ENCODE data around the gene CEBPB.
"Not testable (repeated sequence)": the region's sequence is repeated elsewhere in the genome, so short reads cannot be mapped to it uniquely, and the experiment has no call there.

The CEBPB gene

GRCh38 chr20:50170549-50171220, 19.9 kb upstream of the CEBPB start:
- no peak overlapping the region for H3K27ac ChIP-seq (ENCODE audit: low read depth, low read length)
- no peaks in the 10 kb centered on the region for H3K36me3 ChIP-seq (ENCODE audit: control insufficient read depth in 1 of 2, insufficient read depth in 2 of 2, low read length in 2 of 2)
- H3K9me3 ChIP-seq (ENCODE audit: control insufficient read depth in 1 of 2, low read length in 2 of 2), result no peaks in the 10 kb centered on the region
- peaks cover 10 to 23% of the 10 kb centered on the region in 2 donors for H3K4me1 ChIP-seq (ENCODE audit: control insufficient read depth in 1 of 2, insufficient read depth in 2 of 2, low read length in 2 of 2)
- no peaks in the 10 kb centered on the region for H3K27me3 ChIP-seq (ENCODE audit: control insufficient read depth in 1 of 2, insufficient read depth in 2 of 2, low read length in 2 of 2)
- no peak overlapping the region for H3K4me3 ChIP-seq (ENCODE audit: low read depth in 1 of 2, low read length in 2 of 2)
- no peak overlapping the region for H3K9ac ChIP-seq (ENCODE audit: low read depth in 1 of 2, low read length in 2 of 2)

- H3K4me1 ChIP-seq (ENCODE audit: control insufficient read depth in 1 of 2, insufficient read depth in 2 of 2, low read length in 2 of 2), result peaks cover 4 to 13% of the 10 kb centered on the region in 2 donors
- peak overlapping the region; percentile 54 to 65 for H3K9ac ChIP-seq (ENCODE audit: low read depth in 1 of 2, low read length in 2 of 2)
- H3K27me3 ChIP-seq (ENCODE audit: control insufficient read depth in 1 of 2, insufficient read depth in 2 of 2, low read length in 2 of 2), result no peaks in the 10 kb centered on the region
- H3K4me3 ChIP-seq (ENCODE audit: low read depth in 1 of 2, low read length in 2 of 2), result peak overlapping the region; percentile 76
- H3K9me3 ChIP-seq (ENCODE audit: control insufficient read depth in 1 of 2, low read length in 2 of 2), result no peaks in the 10 kb centered on the region
- H3K36me3 ChIP-seq (ENCODE audit: control insufficient read depth in 1 of 2, insufficient read depth in 2 of 2, low read length in 2 of 2), result no peaks in the 10 kb centered on the region
- peak overlapping the region; percentile 53 for H3K27ac ChIP-seq (ENCODE audit: low read depth, low read length)
Measured at GRCh38 chr20:50172347-50173013, 18.1 kb upstream of the CEBPB start.

- H3K27me3 ChIP-seq (ENCODE audit: control insufficient read depth in 1 of 2, insufficient read depth in 2 of 2, low read length in 2 of 2), result no peaks in the 10 kb centered on the region
- no peak overlapping the region for H3K4me3 ChIP-seq (ENCODE audit: low read depth in 1 of 2, low read length in 2 of 2)
- H3K9ac ChIP-seq (ENCODE audit: low read depth in 1 of 2, low read length in 2 of 2), result no peak overlapping the region
- H3K27ac ChIP-seq (ENCODE audit: low read depth, low read length), result no peak overlapping the region
- H3K4me1 ChIP-seq (ENCODE audit: control insufficient read depth in 1 of 2, insufficient read depth in 2 of 2, low read length in 2 of 2), result peaks cover 7 to 16% of the 10 kb centered on the region in 2 donors
- no peaks in the 10 kb centered on the region for H3K9me3 ChIP-seq (ENCODE audit: control insufficient read depth in 1 of 2, low read length in 2 of 2)
- no peaks in the 10 kb centered on the region for H3K36me3 ChIP-seq (ENCODE audit: control insufficient read depth in 1 of 2, insufficient read depth in 2 of 2, low read length in 2 of 2)
Measured at GRCh38 chr20:50174456-50174855, 16.2 kb upstream of the CEBPB start.

- H3K9me3 ChIP-seq (ENCODE audit: control insufficient read depth in 1 of 2, low read length in 2 of 2), result no peaks in the 10 kb centered on the region
- no peaks in the 10 kb centered on the region for H3K36me3 ChIP-seq (ENCODE audit: control insufficient read depth in 1 of 2, insufficient read depth in 2 of 2, low read length in 2 of 2)
- H3K27ac ChIP-seq (ENCODE audit: low read depth, low read length), result no peak overlapping the region
- no peak overlapping the region for H3K9ac ChIP-seq (ENCODE audit: low read depth in 1 of 2, low read length in 2 of 2)
- peaks cover 7 to 16% of the 10 kb centered on the region in 2 donors for H3K4me1 ChIP-seq (ENCODE audit: control insufficient read depth in 1 of 2, insufficient read depth in 2 of 2, low read length in 2 of 2)
- no peak overlapping the region for H3K4me3 ChIP-seq (ENCODE audit: low read depth in 1 of 2, low read length in 2 of 2)
- no peaks in the 10 kb centered on the region for H3K27me3 ChIP-seq (ENCODE audit: control insufficient read depth in 1 of 2, insufficient read depth in 2 of 2, low read length in 2 of 2)
Measured at GRCh38 chr20:50175938-50176933, 14.4 kb upstream of the CEBPB start.

GRCh38 chr20:50178672-50179071, 12.0 kb upstream of the CEBPB start:
- H3K9ac ChIP-seq (ENCODE audit: low read depth in 1 of 2, low read length in 2 of 2); H3K9me3 ChIP-seq (ENCODE audit: control insufficient read depth in 1 of 2, low read length in 2 of 2); H3K27ac ChIP-seq (ENCODE audit: low read depth, low read length); H3K27me3 ChIP-seq (ENCODE audit: control insufficient read depth in 1 of 2, insufficient read depth in 2 of 2, low read length in 2 of 2); H3K36me3 ChIP-seq (ENCODE audit: control insufficient read depth in 1 of 2, insufficient read depth in 2 of 2, low read length in 2 of 2); H3K4me1 ChIP-seq (ENCODE audit: control insufficient read depth in 1 of 2, insufficient read depth in 2 of 2, low read length in 2 of 2); H3K4me3 ChIP-seq (ENCODE audit: low read depth in 1 of 2, low read length in 2 of 2): not testable (repeated sequence)

- H3K9me3 ChIP-seq (ENCODE audit: control insufficient read depth in 1 of 2, low read length in 2 of 2), result no peaks in the 10 kb centered on the region
- no peaks in the 10 kb centered on the region for H3K36me3 ChIP-seq (ENCODE audit: control insufficient read depth in 1 of 2, insufficient read depth in 2 of 2, low read length in 2 of 2)
- H3K4me3 ChIP-seq (ENCODE audit: low read depth in 1 of 2, low read length in 2 of 2), result no peak overlapping the region
- no peak overlapping the region for H3K27ac ChIP-seq (ENCODE audit: low read depth, low read length)
- H3K9ac ChIP-seq (ENCODE audit: low read depth in 1 of 2, low read length in 2 of 2), result no peak overlapping the region
- peaks cover 2 to 4% of the 10 kb centered on the region in 2 donors for H3K4me1 ChIP-seq (ENCODE audit: control insufficient read depth in 1 of 2, insufficient read depth in 2 of 2, low read length in 2 of 2)
- no peaks in the 10 kb centered on the region for H3K27me3 ChIP-seq (ENCODE audit: control insufficient read depth in 1 of 2, insufficient read depth in 2 of 2, low read length in 2 of 2)
Measured at GRCh38 chr20:50181344-50181743, 9.3 kb upstream of the CEBPB start.

- Histone ChIP-seq H3K27ac (ENCODE audit: low read depth, low read length) (no peak overlapping the region), H3K27me3 (ENCODE audit: control insufficient read depth in 1 of 2, insufficient read depth in 2 of 2, low read length in 2 of 2) (no peaks in the 10 kb centered on the region), H3K9ac (ENCODE audit: low read depth in 1 of 2, low read length in 2 of 2) (no peak overlapping the region), H3K4me3 (ENCODE audit: low read depth in 1 of 2, low read length in 2 of 2) (no peak overlapping the region), H3K36me3 (ENCODE audit: control insufficient read depth in 1 of 2, insufficient read depth in 2 of 2, low read length in 2 of 2) (no peaks in the 10 kb centered on the region), H3K9me3 (ENCODE audit: control insufficient read depth in 1 of 2, low read length in 2 of 2) (no peaks in the 10 kb centered on the region), H3K4me1 (ENCODE audit: control insufficient read depth in 1 of 2, insufficient read depth in 2 of 2, low read length in 2 of 2) (peaks cover 3 to 4% of the 10 kb centered on the region in 2 donors)
Measured at GRCh38 chr20:50182346-50182745, 8.3 kb upstream of the CEBPB start.

GRCh38 chr20:50185426-50185825, 5.2 kb upstream of the CEBPB start:
- Histone ChIP-seq H3K36me3 (ENCODE audit: control insufficient read depth in 1 of 2, insufficient read depth in 2 of 2, low read length in 2 of 2) (no peaks in the 10 kb centered on the region), H3K4me3 (ENCODE audit: low read depth in 1 of 2, low read length in 2 of 2) (no peak overlapping the region), H3K9ac (ENCODE audit: low read depth in 1 of 2, low read length in 2 of 2) (no peak overlapping the region), H3K9me3 (ENCODE audit: control insufficient read depth in 1 of 2, low read length in 2 of 2) (no peaks in the 10 kb centered on the region), H3K4me1 (ENCODE audit: control insufficient read depth in 1 of 2, insufficient read depth in 2 of 2, low read length in 2 of 2) (peaks cover 5 to 10% of the 10 kb centered on the region in 2 donors), H3K27ac (ENCODE audit: low read depth, low read length) (no peak overlapping the region), H3K27me3 (ENCODE audit: control insufficient read depth in 1 of 2, insufficient read depth in 2 of 2, low read length in 2 of 2) (no peaks in the 10 kb centered on the region)

GRCh38 chr20:50186151-50186885, 4.3 kb upstream of the CEBPB start:
- peaks cover 5 to 10% of the 10 kb centered on the region in 2 donors for H3K4me1 ChIP-seq (ENCODE audit: control insufficient read depth in 1 of 2, insufficient read depth in 2 of 2, low read length in 2 of 2)
- H3K9me3 ChIP-seq (ENCODE audit: control insufficient read depth in 1 of 2, low read length in 2 of 2), result no peaks in the 10 kb centered on the region
- no peak overlapping the region for H3K4me3 ChIP-seq (ENCODE audit: low read depth in 1 of 2, low read length in 2 of 2)
- H3K36me3 ChIP-seq (ENCODE audit: control insufficient read depth in 1 of 2, insufficient read depth in 2 of 2, low read length in 2 of 2), result no peaks in the 10 kb centered on the region
- no peak overlapping the region for H3K9ac ChIP-seq (ENCODE audit: low read depth in 1 of 2, low read length in 2 of 2)
- H3K27me3 ChIP-seq (ENCODE audit: control insufficient read depth in 1 of 2, insufficient read depth in 2 of 2, low read length in 2 of 2), result no peaks in the 10 kb centered on the region
- no peak overlapping the region for H3K27ac ChIP-seq (ENCODE audit: low read depth, low read length)

Data from duodenal mucosa (tissue), 2 donors.